ENCODE measurements around the gene UBE3A. TPM values are rescaled to one million over a fixed set of nuclear protein-coding genes. Genes with fewer than 3 reads are reported as not detected.
A peak's percentile ranks its signal among the peaks of the same experiment; 100 is the strongest.

The UBE3A gene
- polyA plus RNA-seq, result 10 to 100 TPM; 14.6 to 52.5 (median 17.6) TPM
- long read RNA-seq, donor 1, result 0 reads
- long read RNA-seq, donor 2, full-length matches to known transcripts, result 1 of 1 reads
- long read RNA-seq, donor 2, partial matches to known transcripts, result 0 of 1 reads
- long read RNA-seq, donor 2, other reads (novel, unspliced or antisense), result 0 of 1 reads
- long read RNA-seq, donor 3, full-length matches to known transcripts, result 2 of 2 reads
- long read RNA-seq, donor 3, partial matches to known transcripts, result 0 of 2 reads
- long read RNA-seq, donor 3, other reads (novel, unspliced or antisense), result 0 of 2 reads
- long read RNA-seq, donor 4, full-length matches to known transcripts, result 1 of 1 reads
- long read RNA-seq, donor 4, partial matches to known transcripts, result 0 of 1 reads
- long read RNA-seq, donor 4, other reads (novel, unspliced or antisense), result 0 of 1 reads
- long read RNA-seq, donor 5, result 0 reads
- long read RNA-seq, donor 6, full-length matches to known transcripts, result 4 of 4 reads
- long read RNA-seq, donor 6, partial matches to known transcripts, result 0 of 4 reads
- long read RNA-seq, donor 6, other reads (novel, unspliced or antisense), result 0 of 4 reads
- long read RNA-seq, donor 7, result 0 reads
- long read RNA-seq, donor 8, result 0 reads
- long read RNA-seq, donor 9, result 0 reads
- long read RNA-seq, donor 10, full-length matches to known transcripts, result 5 of 5 reads
- long read RNA-seq, donor 10, partial matches to known transcripts, result 0 of 5 reads
- long read RNA-seq, donor 10, other reads (novel, unspliced or antisense), result 0 of 5 reads

GRCh38 chr15:25438601-25439368 is at the start of gene UBE3A:
Gene UBE3A (minus strand): TSS chr15:25439024. CDS start chr15:25409107, 29,917 bp downstream.
- Histone ChIP-seq H3K27ac (ENCODE audit: low read depth in 1 of 3, low read length in 2 of 3) (peak within 1 kb of the TSS; percentile 90 to 99 (median 97)), H3K36me3 (ENCODE audit: control insufficient read depth in 3 of 3, insufficient read depth in 2 of 3, low read depth in 1 of 3, low read length in 3 of 3) (no peaks in the 10 kb centered on the region), H3K4me1 (ENCODE audit: control insufficient read depth in 3 of 3, insufficient read depth in 2 of 3, low read depth in 1 of 3, low read length in 2 of 3) (peaks cover 0 to 8% (median 3%) of the 10 kb centered on the region in 3 donors), H3K9me3 (ENCODE audit: control insufficient read depth in 2 of 2, insufficient read depth in 1 of 2, low read depth in 1 of 2, low read length in 1 of 2) (peaks cover 0 to 4% of the 10 kb centered on the region in 2 donors), H3K27me3 (ENCODE audit: control insufficient read depth in 3 of 3, insufficient read depth in 3 of 3, low read length in 3 of 3) (no peaks in the 10 kb centered on the region), H3K4me3 (ENCODE audit: low read depth in 1 of 3, low read length in 3 of 3) (peak within 1 kb of the TSS; percentile 84 to 98 (median 87))
- FAIRE-seq, result no peak
- WGBS, 3 donors, result 0% methylated on average over 57 to 97 of the region's 97 CpGs
- DNase-seq, result peak; percentile 91 to 97

- H3K27me3 ChIP-seq (ENCODE audit: control insufficient read depth in 3 of 3, insufficient read depth in 3 of 3, low read length in 3 of 3), result no peaks in the 10 kb centered on the region
- peaks cover 2 to 3% of the 10 kb centered on the region in 2 donors for H3K9me3 ChIP-seq (ENCODE audit: control insufficient read depth in 2 of 2, insufficient read depth in 1 of 2, low read depth in 1 of 2, low read length in 1 of 2)
- WGBS, 3 donors, result 49 to 69% (median 61%) methylated on average over 5 of the region's 5 CpGs
- H3K4me1 ChIP-seq (ENCODE audit: control insufficient read depth in 3 of 3, insufficient read depth in 2 of 3, low read depth in 1 of 3, low read length in 2 of 3), result no peaks in the 10 kb centered on the region
- H3K36me3 ChIP-seq (ENCODE audit: control insufficient read depth in 3 of 3, insufficient read depth in 2 of 3, low read depth in 1 of 3, low read length in 3 of 3), result no peaks in the 10 kb centered on the region
- no peak overlapping the region for H3K4me3 ChIP-seq (ENCODE audit: low read depth in 1 of 3, low read length in 3 of 3)
- FAIRE-seq, result no peak
- no peak for DNase-seq
- no peak overlapping the region for H3K27ac ChIP-seq (ENCODE audit: low read depth in 1 of 3, low read length in 2 of 3)
These were observed 48.5 kb upstream of the UBE3A start for GRCh38 chr15:25487226-25487884.

GRCh38 chr15:25486051-25486450 is 47.2 kb upstream of the UBE3A start:
- Histone ChIP-seq H3K27me3 (ENCODE audit: control insufficient read depth in 3 of 3, insufficient read depth in 3 of 3, low read length in 3 of 3) (no peaks in the 10 kb centered on the region), H3K36me3 (ENCODE audit: control insufficient read depth in 3 of 3, insufficient read depth in 2 of 3, low read depth in 1 of 3, low read length in 3 of 3) (no peaks in the 10 kb centered on the region), H3K4me1 (ENCODE audit: control insufficient read depth in 3 of 3, insufficient read depth in 2 of 3, low read depth in 1 of 3, low read length in 2 of 3) (no peaks in the 10 kb centered on the region), H3K4me3 (ENCODE audit: low read depth in 1 of 3, low read length in 3 of 3) (no peak overlapping the region), H3K9me3 (ENCODE audit: control insufficient read depth in 2 of 2, insufficient read depth in 1 of 2, low read depth in 1 of 2, low read length in 1 of 2) (peaks cover 2 to 3% of the 10 kb centered on the region in 2 donors), H3K27ac (ENCODE audit: low read depth in 1 of 3, low read length in 2 of 3) (no peak overlapping the region)
- WGBS, 3 donors, result 43 to 80% (median 50%) methylated on average over 1 of the region's 1 CpG
- DNase-seq (no peak), FAIRE-seq (no peak)

- Histone ChIP-seq H3K27ac (ENCODE audit: low read depth in 1 of 3, low read length in 2 of 3) (no peak overlapping the region), H3K4me1 (ENCODE audit: control insufficient read depth in 3 of 3, insufficient read depth in 2 of 3, low read depth in 1 of 3, low read length in 2 of 3) (no peaks in the 10 kb centered on the region), H3K36me3 (ENCODE audit: control insufficient read depth in 3 of 3, insufficient read depth in 2 of 3, low read depth in 1 of 3, low read length in 3 of 3) (no peaks in the 10 kb centered on the region), H3K27me3 (ENCODE audit: control insufficient read depth in 3 of 3, insufficient read depth in 3 of 3, low read length in 3 of 3) (no peaks in the 10 kb centered on the region), H3K9me3 (ENCODE audit: control insufficient read depth in 2 of 2, insufficient read depth in 1 of 2, low read depth in 1 of 2, low read length in 1 of 2) (peaks cover 0 to 2% of the 10 kb centered on the region in 2 donors), H3K4me3 (ENCODE audit: low read depth in 1 of 3, low read length in 3 of 3) (no peak overlapping the region)
- whole genome bisulfite sequencing, 3 donors, result 13 to 26% (median 14%) methylated on average over 14 of the region's 14 CpGs
- FAIRE-seq, result no peak
- DNase-seq, result peak in 1 of 2 donors; percentile 16
These were observed 42.5 kb upstream of the UBE3A start for GRCh38 chr15:25481208-25481859.

DNA sequence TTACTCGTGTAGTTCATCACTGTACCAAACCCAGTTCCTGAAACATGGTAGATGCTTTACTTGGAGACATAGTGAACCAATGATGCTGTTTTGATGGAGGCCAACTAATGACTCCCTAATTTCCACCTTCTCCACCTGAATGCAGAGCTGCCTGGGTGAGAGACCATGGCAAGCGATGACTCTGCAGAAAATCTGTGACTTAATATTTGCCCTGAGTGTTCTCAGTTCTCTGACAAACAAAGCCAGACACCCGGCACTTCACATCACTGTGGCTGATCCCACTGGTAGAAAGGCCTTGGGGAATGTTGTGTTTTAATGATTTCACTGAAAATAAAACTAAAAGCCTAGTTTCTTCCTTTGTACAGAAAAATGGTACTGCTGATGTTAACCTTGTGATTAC is 39.5 kb upstream of the UBE3A start:
- H3K4me1 ChIP-seq (ENCODE audit: control insufficient read depth in 3 of 3, insufficient read depth in 2 of 3, low read depth in 1 of 3, low read length in 2 of 3), result no peaks in the 10 kb centered on the region
- H3K36me3 ChIP-seq (ENCODE audit: control insufficient read depth in 3 of 3, insufficient read depth in 2 of 3, low read depth in 1 of 3, low read length in 3 of 3), result no peaks in the 10 kb centered on the region
- no peaks in the 10 kb centered on the region for H3K9me3 ChIP-seq (ENCODE audit: control insufficient read depth in 2 of 2, insufficient read depth in 1 of 2, low read depth in 1 of 2, low read length in 1 of 2)
- no peak overlapping the region for H3K27ac ChIP-seq (ENCODE audit: low read depth in 1 of 3, low read length in 2 of 3)
- no peaks in the 10 kb centered on the region for H3K27me3 ChIP-seq (ENCODE audit: control insufficient read depth in 3 of 3, insufficient read depth in 3 of 3, low read length in 3 of 3)
- 85 to 91% (median 90%) methylated on average over 3 of the region's 3 CpGs for WGBS, 3 donors
- FAIRE-seq (no peak), DNase-seq (no peak)
- H3K4me3 ChIP-seq (ENCODE audit: low read depth in 1 of 3, low read length in 3 of 3), result no peak overlapping the region

- no peak overlapping the region for H3K27ac ChIP-seq (ENCODE audit: low read depth in 1 of 3, low read length in 2 of 3)
- no peaks in the 10 kb centered on the region for H3K4me1 ChIP-seq (ENCODE audit: control insufficient read depth in 3 of 3, insufficient read depth in 2 of 3, low read depth in 1 of 3, low read length in 2 of 3)
- WGBS, 3 donors, result 82 to 88% (median 87%) methylated on average over 5 of the region's 5 CpGs
- no peak for DNase-seq
- no peaks in the 10 kb centered on the region for H3K36me3 ChIP-seq (ENCODE audit: control insufficient read depth in 3 of 3, insufficient read depth in 2 of 3, low read depth in 1 of 3, low read length in 3 of 3)
- H3K27me3 ChIP-seq (ENCODE audit: control insufficient read depth in 3 of 3, insufficient read depth in 3 of 3, low read length in 3 of 3), result no peaks in the 10 kb centered on the region
- FAIRE-seq, result no peak
- H3K4me3 ChIP-seq (ENCODE audit: low read depth in 1 of 3, low read length in 3 of 3), result no peak overlapping the region
- H3K9me3 ChIP-seq (ENCODE audit: control insufficient read depth in 2 of 2, insufficient read depth in 1 of 2, low read depth in 1 of 2, low read length in 1 of 2), result no peaks in the 10 kb centered on the region
These were observed 39.0 kb upstream of the UBE3A start for GRCh38 chr15:25477816-25478215.

- no peak for FAIRE-seq
- Histone ChIP-seq H3K9me3 (ENCODE audit: control insufficient read depth in 2 of 2, insufficient read depth in 1 of 2, low read depth in 1 of 2, low read length in 1 of 2) (no peaks in the 10 kb centered on the region), H3K4me1 (ENCODE audit: control insufficient read depth in 3 of 3, insufficient read depth in 2 of 3, low read depth in 1 of 3, low read length in 2 of 3) (no peaks in the 10 kb centered on the region), H3K27ac (ENCODE audit: low read depth in 1 of 3, low read length in 2 of 3) (no peak overlapping the region), H3K27me3 (ENCODE audit: control insufficient read depth in 3 of 3, insufficient read depth in 3 of 3, low read length in 3 of 3) (no peaks in the 10 kb centered on the region), H3K36me3 (ENCODE audit: control insufficient read depth in 3 of 3, insufficient read depth in 2 of 3, low read depth in 1 of 3, low read length in 3 of 3) (no peaks in the 10 kb centered on the region), H3K4me3 (ENCODE audit: low read depth in 1 of 3, low read length in 3 of 3) (no peak overlapping the region)
- DNase-seq, result no peak
- 67 to 83% (median 79%) methylated on average over 4 of the region's 4 CpGs for WGBS, 3 donors
These were observed 35.4 kb upstream of the UBE3A start for GRCh38 chr15:25474251-25474650.
